RPMI7951 (cell line): ENCODE results near the gene TXNL1. TPM values are rescaled to one million over a fixed set of nuclear protein-coding genes. Genes with fewer than 3 reads are reported as not detected.
"Not testable (repeated sequence)": the region's sequence is repeated elsewhere in the genome, so short reads cannot be mapped to it uniquely, and the experiment has no call there.

Experiments used
- DNase-seq: peaks from one replicate; pipeline ENCODE4 v3.0.0-alpha.2; 2012; ENCODE audit warnings: low read depth
- total RNA-seq: library from RNA; depleted of rRNA; stranded (reverse); fragments of >200 nt; shearing (Covaris generic); gene quantifications from 2 replicates; pipeline ENCODE4 v1.2.3, GENCODE V29; 2014; rRNA removed

The TXNL1 gene
- 74.1 and 78.3 TPM in 2 replicates for total RNA-seq

- DNase-seq: peak; percentile 97
Observed at GRCh38 chr18:56638232-56639103, at the start of gene TXNL1. Gene TXNL1, minus strand, starts transcription at chr18:56638592. Its CDS starts 152 bp downstream, at chr18:56638440.

GRCh38 chr18:56684277-56684676 lies 45.9 kb upstream of the TXNL1 start:
- DNase-seq: no peak

- no peak for DNase-seq
Observed at GRCh38 chr18:56678836-56679565, 40.6 kb upstream of the TXNL1 start.

- DNase-seq: no peak
Observed at GRCh38 chr18:56676639-56677038, 38.2 kb upstream of the TXNL1 start.

GRCh38 chr18:56672981-56673380 lies 34.6 kb upstream of the TXNL1 start:
- no peak for DNase-seq

GRCh38 chr18:56672391-56672790 lies 34.0 kb upstream of the TXNL1 start:
- no peak for DNase-seq

- DNase-seq: no peak
Observed at GRCh38 chr18:56662902-56663301, 24.5 kb upstream of the TXNL1 start.

GRCh38 chr18:56662502-56662901 lies 24.1 kb upstream of the TXNL1 start:
- no peak for DNase-seq

GRCh38 chr18:56662063-56662408 lies 23.6 kb upstream of the TXNL1 start:
- DNase-seq: no peak

- DNase-seq: no peak
Observed at GRCh38 chr18:56661360-56662062, 23.1 kb upstream of the TXNL1 start.

GRCh38 chr18:56660655-56661054 lies 22.3 kb upstream of the TXNL1 start:
- no peak for DNase-seq

GRCh38 chr18:56659111-56659510 lies 20.7 kb upstream of the TXNL1 start:
- DNase-seq: no peak

GRCh38 chr18:56658261-56658660 lies 19.9 kb upstream of the TXNL1 start:
- DNase-seq: no peak

GRCh38 chr18:56654280-56654679 lies 15.9 kb upstream of the TXNL1 start:
- DNase-seq: not testable (repeated sequence)

- no peak for DNase-seq
Observed at GRCh38 chr18:56652802-56653201, 14.4 kb upstream of the TXNL1 start.

- no peak for DNase-seq
Observed at GRCh38 chr18:56651771-56652092, 13.3 kb upstream of the TXNL1 start.

- DNase-seq: peak; percentile 97
Observed at GRCh38 chr18:56650944-56651770, 12.8 kb upstream of the TXNL1 start, which contains the start of gene WDR7. Gene WDR7, plus strand, starts transcription at chr18:56651359. Its CDS starts 21,157 bp downstream, at chr18:56672516.

- DNase-seq: no peak
Observed at GRCh38 chr18:56649996-56650395, 11.6 kb upstream of the TXNL1 start.

GRCh38 chr18:56647951-56648893 lies 9.8 kb upstream of the TXNL1 start:
- DNase-seq: no peak

GRCh38 chr18:56647071-56647470 lies 8.7 kb upstream of the TXNL1 start:
- no peak for DNase-seq
